GM21360 (cell line): ENCODE data around the gene ELP5.

ENCODE experiments used
- ATAC-seq: cut with Tn5 transposase; IDR thresholded peaks from one replicate; pipeline ENCODE4 v1.9.1; 2021; ENCODE audit warnings: mild to moderate bottlenecking, moderate library complexity; ENCODE audit not compliant: unreplicated experiment

ELP5 gene

GRCh38 chr17:7282752-7283321, 30.8 kb downstream of the ELP5 start:
- no peak for ATAC-seq

GRCh38 chr17:7283471-7284216, 31.6 kb downstream of the ELP5 start:
- ATAC-seq = no peak

- ATAC-seq = no peak
Observed at GRCh38 chr17:7284911-7285310, 32.9 kb downstream of the ELP5 start.

- no peak for ATAC-seq
Observed at GRCh38 chr17:7285679-7286078, 33.7 kb downstream of the ELP5 start.

GRCh38 chr17:7289256-7290032, 37.4 kb downstream of the ELP5 start:
- ATAC-seq = no peak

- ATAC-seq = no peak
Observed at GRCh38 chr17:7290166-7290565, 38.2 kb downstream of the ELP5 start.

- no peak for ATAC-seq
Observed at GRCh38 chr17:7290685-7291084, 38.7 kb downstream of the ELP5 start.

GRCh38 chr17:7292194-7292593, 40.2 kb downstream of the ELP5 start:
- no peak for ATAC-seq

- no peak for ATAC-seq
Observed at GRCh38 chr17:7292729-7293128, 40.7 kb downstream of the ELP5 start.

- no peak for ATAC-seq
Observed at GRCh38 chr17:7293159-7293558, 41.1 kb downstream of the ELP5 start.

- no peak for ATAC-seq
Observed at GRCh38 chr17:7293816-7294613, 42.0 kb downstream of the ELP5 start.

- no peak for ATAC-seq
Observed at GRCh38 chr17:7294614-7295153, 42.7 kb downstream of the ELP5 start, which contains the start of gene YBX2. TSS of gene YBX2 (minus strand) at chr17:7294639. CDS start at chr17:7294500, 139 bp downstream.

GRCh38 chr17:7295230-7296180, 43.5 kb downstream of the ELP5 start:
- ATAC-seq = no peak

- no peak for ATAC-seq
Observed at GRCh38 chr17:7296189-7296861, 44.3 kb downstream of the ELP5 start.

- no peak for ATAC-seq
Observed at GRCh38 chr17:7304179-7304578, 52.2 kb downstream of the ELP5 start.

GRCh38 chr17:7306911-7307685, 55.1 kb downstream of the ELP5 start, which contains the start of gene EIF5A:
TSS of gene EIF5A (plus strand) at chr17:7307628. CDS start at chr17:7309636, 2,008 bp downstream.
- ATAC-seq = peak; percentile 55

- peak; percentile 3 for ATAC-seq
Observed at GRCh38 chr17:7307686-7308624, 55.9 kb downstream of the ELP5 start.
